ENCODE measurements around the gene SLCO1B1. TPM values are rescaled to one million over a fixed set of nuclear protein-coding genes. Genes with fewer than 3 reads are reported as not detected.
"Not testable (repeated sequence)": the region's sequence is repeated elsewhere in the genome, so short reads cannot be mapped to it uniquely, and the experiment has no call there.

Gene SLCO1B1
- not detected for total RNA-seq

GRCh38 chr12:21130998-21131397 lies at the start of gene SLCO1B1:
Gene SLCO1B1, plus strand, starts transcription at chr12:21131194. Its CDS starts 10,381 bp downstream, at chr12:21141575.
- no peak for DNase-seq (ENCODE audit: low spot score)

- DNase-seq (ENCODE audit: low spot score): not testable (repeated sequence)
Measured at GRCh38 chr12:21084753-21085152, 46.2 kb upstream of the SLCO1B1 start.

DNA sequence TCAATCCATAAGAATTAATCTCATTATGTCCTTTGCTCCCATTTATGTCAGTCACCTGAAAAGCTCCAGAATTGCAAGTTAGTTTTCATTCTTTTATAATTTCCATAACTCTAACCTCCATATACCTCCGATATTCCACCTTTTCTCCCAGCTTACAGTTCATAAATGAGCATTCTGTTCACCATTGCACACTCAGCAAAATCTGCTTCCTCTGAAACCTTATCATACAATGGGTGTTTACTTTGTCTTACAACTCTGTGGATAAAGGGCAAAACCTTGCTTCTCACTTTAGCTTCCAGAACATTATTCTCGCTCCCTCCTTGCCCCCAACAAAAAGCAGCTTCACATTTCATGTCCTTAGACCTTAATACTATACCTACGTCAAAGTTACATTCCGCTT lies 19.3 kb upstream of the SLCO1B1 start:
- no peak for DNase-seq (ENCODE audit: low spot score)

DNA sequence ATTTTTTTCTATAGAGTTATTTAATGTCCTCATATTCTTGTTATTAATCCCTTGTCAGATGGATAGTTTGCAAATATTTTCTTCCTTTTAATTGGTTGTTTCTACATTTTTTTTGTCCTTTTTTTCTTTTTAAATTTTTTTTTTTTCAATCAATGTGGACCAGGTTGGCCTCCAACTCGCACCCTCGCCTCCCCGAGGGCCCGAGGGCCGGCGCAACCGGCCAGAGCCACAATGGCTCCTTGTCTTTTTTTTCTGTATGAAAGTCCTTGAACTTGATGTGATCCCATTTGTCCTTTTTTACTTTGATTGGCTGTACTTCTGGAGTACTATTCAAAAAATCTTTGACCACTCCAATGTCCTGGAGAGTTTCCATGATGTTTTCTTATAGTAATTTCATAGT lies 17.7 kb upstream of the SLCO1B1 start:
- DNase-seq (ENCODE audit: low spot score): no peak

DNA sequence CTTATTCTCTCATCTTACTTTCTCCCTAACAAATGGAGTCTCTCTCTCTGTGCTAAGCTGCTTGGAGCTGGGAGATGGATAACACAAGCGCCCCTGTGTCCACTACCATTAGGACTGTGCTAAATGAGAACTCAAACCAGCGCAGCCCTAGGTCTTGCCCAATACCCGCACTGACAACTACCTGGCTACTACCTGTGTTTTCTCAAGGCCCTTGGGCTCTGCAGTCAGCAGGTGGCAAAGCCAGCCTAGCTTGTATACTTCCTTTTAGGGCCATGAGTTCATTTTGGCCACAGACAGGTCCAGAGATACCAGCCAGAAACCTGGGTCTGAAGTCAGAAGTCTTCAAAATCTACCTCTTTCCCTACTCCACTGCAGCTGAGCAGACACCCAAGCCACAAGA lies 13.0 kb upstream of the SLCO1B1 start:
- no peak for DNase-seq (ENCODE audit: low spot score)

DNA sequence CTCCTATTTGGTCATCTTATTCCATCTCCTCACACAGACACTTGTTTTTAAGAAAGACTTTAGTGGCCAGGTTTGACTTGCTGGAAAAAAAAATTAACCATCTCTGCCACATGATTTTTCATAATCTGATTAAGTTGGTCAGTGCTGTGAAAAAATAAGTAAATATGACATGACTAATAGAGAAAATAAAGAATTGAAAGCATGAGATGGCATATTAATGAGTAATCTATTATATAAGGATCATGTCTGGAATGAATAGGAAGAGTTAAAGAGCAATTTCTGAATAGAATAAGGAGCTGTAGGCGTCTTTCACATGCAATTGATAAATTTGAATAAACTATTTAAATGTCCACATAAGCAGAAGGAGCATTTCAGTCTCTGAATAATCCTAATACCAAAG lies 12.2 kb upstream of the SLCO1B1 start:
- DNase-seq (ENCODE audit: low spot score): no peak

GRCh38 chr12:21129351-21129750 lies 1.6 kb upstream of the SLCO1B1 start:
- no peak for DNase-seq (ENCODE audit: low spot score)

DNA sequence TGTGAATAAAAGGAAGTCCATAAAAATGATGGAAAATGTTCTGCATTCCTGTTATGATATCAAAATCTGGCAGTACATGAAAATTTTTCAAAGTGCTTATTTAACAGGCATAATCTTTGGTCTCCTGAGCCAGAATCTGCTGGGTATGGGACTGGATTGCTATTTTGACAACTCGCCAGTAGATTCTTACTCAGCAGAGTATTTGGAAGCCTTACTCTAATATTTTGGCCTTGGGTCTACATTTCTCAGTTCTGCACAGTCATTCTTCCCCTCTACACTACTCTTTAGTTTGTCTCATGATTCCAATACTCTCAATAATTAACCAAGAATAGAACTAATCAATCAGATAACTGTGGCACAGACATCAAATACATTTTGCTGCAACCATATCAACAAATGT lies 1.1 kb upstream of the SLCO1B1 start:
- DNase-seq (ENCODE audit: low spot score): no peak

DNA sequence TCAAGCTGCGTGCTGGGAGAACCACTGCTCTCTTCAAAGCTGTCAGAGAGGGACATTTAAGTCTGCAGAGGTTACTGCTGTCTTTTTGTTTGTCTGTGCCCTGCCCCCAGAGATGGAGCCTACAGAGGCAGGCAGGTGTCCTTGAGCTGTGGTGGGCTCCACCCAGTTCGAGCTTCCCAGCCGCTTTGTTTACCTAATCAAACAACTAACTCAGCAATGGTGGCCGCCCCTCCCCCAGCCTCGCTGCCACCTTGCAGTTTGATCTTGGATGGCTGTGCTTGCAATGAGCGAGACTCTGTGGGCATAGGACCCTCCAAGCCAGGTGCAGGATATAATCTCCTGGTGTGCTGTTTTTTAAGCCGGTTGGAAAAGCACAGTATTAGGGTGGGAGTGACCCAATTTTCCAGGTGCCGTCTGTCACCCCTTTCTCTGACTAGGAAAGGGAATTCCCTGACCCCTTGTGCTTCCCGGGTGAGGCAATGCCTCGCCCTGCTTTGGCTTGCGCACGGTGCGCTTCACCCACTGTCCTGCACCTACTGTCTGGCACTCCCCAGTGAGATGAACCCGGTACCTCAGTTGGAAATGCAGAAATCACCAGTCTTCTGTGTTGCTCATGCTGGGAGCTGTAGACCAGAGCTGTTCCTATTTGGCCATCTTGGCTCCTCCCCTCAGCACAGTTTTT lies 6.5 kb downstream of the SLCO1B1 start:
- not testable (repeated sequence) for DNase-seq (ENCODE audit: low spot score)

GRCh38 chr12:21138016-21138415 lies 7.0 kb downstream of the SLCO1B1 start:
- DNase-seq (ENCODE audit: low spot score): no peak

DNA sequence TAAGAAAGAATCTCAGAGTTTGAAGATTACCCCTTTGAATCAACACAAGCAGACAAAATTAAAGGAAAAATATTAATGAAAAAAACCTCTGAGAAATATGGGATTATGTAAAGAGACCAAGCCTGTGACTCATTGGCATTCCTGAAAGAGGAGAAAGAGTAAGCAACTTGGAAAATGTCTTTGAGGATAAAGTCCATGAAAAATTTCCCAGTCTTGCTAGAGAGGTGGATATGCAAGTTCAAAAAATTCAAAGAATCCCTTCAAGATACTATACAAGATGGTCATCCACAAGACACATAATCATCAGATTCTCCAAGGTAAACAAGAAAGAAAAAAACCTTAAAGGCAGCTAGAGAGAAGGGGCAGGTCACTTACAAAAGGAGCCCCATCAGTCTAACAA lies 13.3 kb downstream of the SLCO1B1 start:
- no peak for DNase-seq (ENCODE audit: low spot score)

DNA sequence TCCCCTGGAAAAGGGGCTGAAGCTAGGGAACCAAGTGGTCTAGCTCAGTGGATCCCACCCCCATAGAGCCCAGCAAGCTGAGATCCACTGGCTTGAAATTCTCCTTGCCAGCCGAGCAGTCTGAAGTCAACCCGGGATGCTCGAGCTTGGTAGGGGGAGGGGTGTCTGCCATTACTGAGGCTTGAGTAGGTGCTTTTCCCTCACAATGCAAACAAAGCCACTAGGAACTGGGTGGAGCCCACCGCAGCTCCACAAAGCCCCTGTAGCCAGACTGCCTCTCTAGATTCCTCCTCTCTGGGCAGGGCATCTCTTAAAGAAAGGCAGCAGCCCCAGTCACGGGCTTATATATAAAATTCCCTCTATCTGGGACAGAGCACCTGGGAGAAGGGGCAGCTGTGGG lies 18.9 kb downstream of the SLCO1B1 start:
- DNase-seq (ENCODE audit: low spot score): not testable (repeated sequence)

GRCh38 chr12:21151184-21151583 lies 20.2 kb downstream of the SLCO1B1 start:
- no peak for DNase-seq (ENCODE audit: low spot score)

GRCh38 chr12:21155522-21156351 lies 24.7 kb downstream of the SLCO1B1 start:
- no peak for DNase-seq (ENCODE audit: low spot score)

- DNase-seq (ENCODE audit: low spot score): no peak
Measured at GRCh38 chr12:21165048-21165447, 34.1 kb downstream of the SLCO1B1 start.

GRCh38 chr12:21169878-21170472 lies 39.0 kb downstream of the SLCO1B1 start:
- no peak for DNase-seq (ENCODE audit: low spot score)

GRCh38 chr12:21172079-21172478 lies 41.1 kb downstream of the SLCO1B1 start:
- DNase-seq (ENCODE audit: low spot score): no peak

DNA sequence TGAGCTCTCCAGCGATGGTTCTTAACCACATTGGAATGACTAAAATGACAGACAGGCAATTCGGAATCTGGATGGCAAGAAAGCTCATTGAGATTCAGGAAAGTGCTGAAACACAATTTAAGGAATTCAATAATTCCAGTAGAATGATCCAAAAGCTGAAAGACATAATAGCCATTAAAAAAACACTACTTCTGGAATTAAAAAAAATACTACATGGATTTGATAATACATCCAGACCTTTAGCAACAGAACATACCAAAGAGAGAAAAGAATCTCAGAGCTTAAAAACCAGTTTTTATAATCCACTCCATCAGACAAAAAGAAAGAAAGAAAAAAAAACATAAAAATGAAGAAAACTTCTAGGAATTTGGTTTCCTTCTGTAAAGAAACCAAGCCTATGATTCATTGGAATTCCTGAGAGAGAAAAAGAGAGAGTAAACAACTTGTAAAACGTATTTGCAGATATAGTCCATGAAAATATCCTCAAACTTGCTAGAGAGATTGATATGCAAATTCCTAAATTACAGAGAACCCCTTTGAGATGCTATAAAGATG lies 52.8 kb downstream of the SLCO1B1 start:
- DNase-seq (ENCODE audit: low spot score): no peak

DNA sequence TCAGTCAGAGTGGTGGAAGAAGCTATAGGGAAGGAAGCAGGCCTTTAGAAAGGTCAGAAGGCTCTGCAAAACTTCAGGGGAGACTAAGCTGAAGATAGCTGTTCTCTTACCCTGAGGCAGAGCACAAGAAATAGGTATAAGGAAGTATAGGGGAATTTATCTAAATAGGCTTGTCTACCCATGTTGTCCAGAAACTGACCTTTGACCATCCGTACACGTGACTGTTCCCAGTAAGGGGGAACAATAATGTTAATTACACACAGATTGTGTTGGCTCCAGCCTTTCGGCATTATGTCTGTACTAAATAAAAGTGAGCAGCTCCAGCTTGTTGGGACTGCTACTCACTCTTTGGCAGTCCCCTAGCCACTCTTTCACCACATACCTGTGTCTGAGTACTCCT lies 59.0 kb downstream of the SLCO1B1 start:
- no peak for DNase-seq (ENCODE audit: low spot score)

- DNase-seq (ENCODE audit: low spot score): not testable (repeated sequence)
Measured at GRCh38 chr12:21214433-21214832, 83.4 kb downstream of the SLCO1B1 start.

GRCh38 chr12:21219206-21219605 lies 88.2 kb downstream of the SLCO1B1 start:
- no peak for DNase-seq (ENCODE audit: low spot score)

- DNase-seq (ENCODE audit: low spot score): no peak
Measured at GRCh38 chr12:21220266-21220665, 89.3 kb downstream of the SLCO1B1 start.

DNA sequence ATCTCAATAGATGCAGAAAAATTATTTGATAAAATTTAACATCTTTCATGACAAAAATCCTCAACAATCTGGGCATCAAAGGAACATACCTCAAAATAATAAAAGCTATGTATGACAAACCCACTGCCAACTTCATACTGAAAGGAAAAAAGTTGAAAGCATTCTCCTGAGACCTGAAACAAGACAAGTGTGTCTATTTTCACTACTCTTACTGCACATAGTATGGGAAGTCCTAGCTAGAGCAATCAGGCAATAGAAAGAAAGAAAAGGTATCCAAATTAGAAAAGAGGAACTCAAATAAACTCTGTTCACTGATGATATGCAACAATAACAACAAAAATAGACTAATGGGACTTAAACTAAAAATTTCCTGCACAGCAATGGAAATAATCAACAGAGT lies 90.1 kb downstream of the SLCO1B1 start:
- DNase-seq (ENCODE audit: low spot score): no peak
